Measurements from ENCODE around the gene HPCAL1. TPM values are rescaled to one million over a fixed set of nuclear protein-coding genes. Genes with fewer than 3 reads are reported as not detected.

HPCAL1 gene
- total RNA-seq, 1 experiment from 2014 or later: 312 TPM

DNA sequence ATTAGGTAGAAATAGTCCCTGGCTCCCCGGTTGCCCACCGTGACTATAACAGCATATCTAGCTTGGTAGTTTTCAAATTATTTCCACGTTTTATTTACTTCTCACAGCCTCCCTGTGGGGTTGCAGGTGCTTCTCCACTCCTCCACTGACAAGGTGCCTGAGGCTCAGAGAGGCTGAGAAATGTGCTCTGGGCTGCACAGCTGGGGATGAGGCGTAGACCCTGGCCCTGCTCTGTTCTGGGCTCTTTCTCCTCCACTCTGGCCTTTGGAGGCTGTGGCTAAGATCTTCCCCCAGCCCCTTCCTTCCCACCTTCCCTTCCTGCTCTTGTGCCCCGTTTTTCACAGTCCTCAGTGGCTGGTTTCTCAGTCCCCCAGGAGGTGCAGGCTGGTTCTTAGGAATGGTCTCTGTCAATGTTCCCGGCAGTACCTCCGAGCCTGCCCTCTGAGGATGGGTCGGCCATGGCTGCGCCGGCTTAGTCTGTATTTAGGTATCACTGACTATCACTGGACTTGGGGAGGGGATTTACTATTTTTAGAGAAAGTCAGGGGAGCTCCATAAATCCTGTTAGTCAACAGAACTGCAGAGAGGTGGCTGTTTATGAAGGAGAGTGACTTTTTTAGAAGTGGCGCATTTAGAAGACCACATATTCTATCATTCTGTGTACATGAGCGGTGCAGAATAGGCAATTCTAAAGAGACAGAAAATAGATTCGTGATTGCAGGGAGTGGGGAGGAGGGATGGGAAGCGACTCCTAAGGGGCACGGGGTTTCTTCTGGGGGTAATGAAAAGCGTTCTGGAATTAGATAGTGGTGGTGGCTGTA lies 35.0 kb downstream of the HPCAL1 start:
- peaks cover 4% of the 10 kb centered on the region for H3F3A ChIP-seq (ENCODE audit: low read length, unreplicated experiment)
- H3K9me2 ChIP-seq (replicated peaks; ENCODE audit: low read length): no peaks in the 10 kb centered on the region
- no peak overlapping the region for H3K4me3 ChIP-seq (ENCODE audit: low read length)
- ChIA-PET CTCF (no interaction called here), POLR2A (ENCODE audit: unreplicated experiment) (no interaction called here)
- DNase-seq: no peak
- H3K4me2 ChIP-seq (ENCODE audit: low read length): no peak overlapping the region
- H3K79me2 ChIP-seq (ENCODE audit: low read length): peaks cover 100% of the 10 kb centered on the region
- H3K27me3 ChIP-seq (ENCODE audit: low read length): no peaks in the 10 kb centered on the region
- TF ChIP-seq CTCF (conservative IDR thresholded peaks at IDR 0.05; ENCODE audit: low read depth, low read length): no peak
- no peak for TF ChIP-seq EZH2 (IDR thresholded peaks at IDR 0.05; ENCODE audit: low read length, unreplicated experiment)
- TF ChIP-seq EZH2phosphoT487 (IDR thresholded peaks at IDR 0.05; ENCODE audit: borderline replicate concordance, low read length): no peak
- H3K9ac ChIP-seq (ENCODE audit: low read length): no peak overlapping the region
- no peak overlapping the region for H3K27ac ChIP-seq (ENCODE audit: low read length)
- peaks cover 34% of the 10 kb centered on the region for H3K4me1 ChIP-seq (ENCODE audit: insufficient read depth, low read length)
- H3K36me3 ChIP-seq (ENCODE audit: low read depth, low read length): peaks cover 55% of the 10 kb centered on the region
- peaks cover 58% of the 10 kb centered on the region for H4K20me1 ChIP-seq (ENCODE audit: low read length)
- no TSS peak for BruUV-seq (replicated peaks)
- no peak for ATAC-seq
- intact Hi-C loops (cut with micrococcal nuclease): loop anchor here (5.0 kb wide), 1 partner anchor 70 kb away; no protein-coding TSS in a partner anchor
- no peak overlapping the region for H2AFZ ChIP-seq (ENCODE audit: low read length)
- 0 out of 2 replicates have a peak, but pooled peaks cover 7% of the 10 kb centered on the region for H3K9me3 ChIP-seq (ENCODE audit: low read length)

GRCh38 chr2:10338270-10339188 lies 35.8 kb downstream of the HPCAL1 start:
- peaks cover 49% of the 10 kb centered on the region for H3K36me3 ChIP-seq (ENCODE audit: low read depth, low read length)
- no peak overlapping the region for H3K27ac ChIP-seq (ENCODE audit: low read length)
- 0 out of 2 replicates have a peak, but pooled peaks cover 7% of the 10 kb centered on the region for H3K9me3 ChIP-seq (ENCODE audit: low read length)
- H3K79me2 ChIP-seq (ENCODE audit: low read length): peaks cover 100% of the 10 kb centered on the region
- no peaks in the 10 kb centered on the region for H3K27me3 ChIP-seq (ENCODE audit: low read length)
- peaks cover 4% of the 10 kb centered on the region for H3F3A ChIP-seq (ENCODE audit: low read length, unreplicated experiment)
- intact Hi-C loops (cut with micrococcal nuclease): loop anchor here (5.0 kb wide), 1 partner anchor 69 kb away; no protein-coding TSS in a partner anchor
- H3K9me2 ChIP-seq (replicated peaks; ENCODE audit: low read length): no peaks in the 10 kb centered on the region
- H2AFZ ChIP-seq (ENCODE audit: low read length): no peak overlapping the region
- no peak overlapping the region for H3K4me3 ChIP-seq (ENCODE audit: low read length)
- TF ChIP-seq EZH2 (IDR thresholded peaks at IDR 0.05; ENCODE audit: low read length, unreplicated experiment) (no peak), EZH2phosphoT487 (IDR thresholded peaks at IDR 0.05; ENCODE audit: borderline replicate concordance, low read length) (no peak), CTCF (conservative IDR thresholded peaks at IDR 0.05; ENCODE audit: low read depth, low read length) (no peak)
- H3K4me2 ChIP-seq (ENCODE audit: low read length): no peak overlapping the region
- DNase-seq: no peak
- POLR2A ChIA-PET (ENCODE audit: unreplicated experiment): no interaction called here
- CTCF ChIA-PET: no interaction called here
- ATAC-seq: no peak
- no TSS peak for BruUV-seq (replicated peaks)
- H4K20me1 ChIP-seq (ENCODE audit: low read length): peaks cover 66% of the 10 kb centered on the region
- peaks cover 34% of the 10 kb centered on the region for H3K4me1 ChIP-seq (ENCODE audit: insufficient read depth, low read length)
- no peak overlapping the region for H3K9ac ChIP-seq (ENCODE audit: low read length)
